GM19035 (cell line): Measurements from ENCODE around the gene DEUP1.
"Not testable (repeated sequence)": the region's sequence is repeated elsewhere in the genome, so short reads cannot be mapped to it uniquely, and the experiment has no call there.

Experiments
- ATAC-seq: cut with Tn5 transposase; IDR thresholded peaks from one replicate; pipeline ENCODE4 v1.9.1; 2021; ENCODE audit not compliant: unreplicated experiment

Gene DEUP1

GRCh38 chr11:93359396-93359795 lies 28.9 kb downstream of the DEUP1 start:
- ATAC-seq, result no peak

- no peak for ATAC-seq
Observed at GRCh38 chr11:93361435-93361834, 30.9 kb downstream of the DEUP1 start.

DNA sequence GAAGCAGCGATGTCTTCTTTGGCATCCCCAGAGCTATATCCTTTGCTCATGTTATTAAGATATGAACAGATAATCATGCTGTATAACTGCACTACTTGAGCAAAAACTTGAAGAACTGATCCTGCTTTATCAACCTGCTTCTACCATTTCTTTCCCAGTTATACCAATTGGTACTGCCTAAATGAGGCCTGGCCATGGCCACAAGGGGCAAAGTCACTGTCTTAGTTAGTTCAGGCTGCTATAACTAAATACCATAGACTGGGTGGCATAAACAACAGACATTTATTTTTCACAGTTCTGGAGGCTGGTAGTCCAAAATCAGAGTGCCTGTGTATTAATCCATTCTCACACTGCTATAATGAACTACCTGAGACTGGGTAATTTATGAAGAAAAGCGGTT lies 37.5 kb downstream of the DEUP1 start:
- ATAC-seq, result no peak

DNA sequence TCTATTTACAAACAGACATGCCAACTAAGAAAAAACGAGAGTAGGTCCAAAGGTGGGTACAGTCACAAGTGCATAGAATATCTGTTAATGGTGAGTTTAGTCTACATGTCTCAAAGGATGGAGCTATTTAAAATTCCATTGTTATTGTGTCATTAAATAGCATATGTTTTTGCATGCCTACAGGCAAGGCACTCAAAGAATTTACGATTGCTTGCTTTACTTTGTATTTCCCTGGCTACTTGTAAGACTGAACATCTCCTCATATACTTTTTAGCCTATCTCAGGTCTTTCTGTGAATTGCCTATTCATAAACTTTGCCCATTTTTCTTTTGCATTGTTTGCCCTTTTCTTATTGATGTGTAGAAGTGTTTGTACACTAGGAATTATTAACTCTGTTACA lies 39.7 kb downstream of the DEUP1 start:
- ATAC-seq, result no peak

GRCh38 chr11:93389737-93390136 lies 59.2 kb downstream of the DEUP1 start:
- ATAC-seq, result no peak

- ATAC-seq, result no peak
Observed at GRCh38 chr11:93392867-93393266, 62.3 kb downstream of the DEUP1 start.

DNA sequence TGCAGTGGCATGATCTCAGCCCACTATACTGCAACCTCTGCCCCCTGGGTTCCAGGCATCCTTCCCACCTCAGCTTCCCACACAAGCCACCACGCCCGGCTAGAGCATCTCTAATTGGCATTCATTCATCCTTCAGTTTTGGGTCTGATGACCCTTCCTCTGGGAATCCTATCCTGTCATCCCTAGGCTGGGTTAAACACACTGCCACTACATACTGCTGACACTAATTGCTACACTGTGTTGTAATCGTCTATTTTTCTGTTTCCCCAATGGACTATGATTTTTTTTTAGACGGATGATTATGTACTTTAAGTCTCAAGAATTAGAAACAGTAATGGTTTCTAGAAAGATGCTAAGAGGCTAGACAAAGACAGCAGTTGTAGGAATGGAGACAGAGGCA lies 62.8 kb downstream of the DEUP1 start:
- ATAC-seq, result no peak

GRCh38 chr11:93394488-93394887 lies 63.9 kb downstream of the DEUP1 start:
- no peak for ATAC-seq

DNA sequence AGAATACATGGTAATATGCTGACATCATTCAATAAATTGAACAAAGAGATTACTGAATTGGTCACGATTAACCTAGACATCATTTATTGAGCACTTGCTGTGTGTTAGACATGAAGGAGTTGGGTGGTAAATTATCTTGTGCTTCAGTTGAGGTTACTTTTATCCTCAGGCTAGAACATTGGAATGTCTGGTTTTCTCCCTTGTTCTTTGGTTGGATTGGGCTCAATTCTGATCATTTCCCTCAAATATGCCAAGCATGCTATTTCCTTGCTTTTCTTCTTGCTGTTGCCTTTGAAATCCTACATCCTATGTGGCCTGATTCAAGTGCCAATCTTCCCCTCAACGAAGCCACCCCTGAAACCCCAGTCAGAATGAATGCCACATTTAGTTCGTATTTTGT lies 65.8 kb downstream of the DEUP1 start:
- no peak for ATAC-seq

GRCh38 chr11:93403930-93404329 lies 73.4 kb downstream of the DEUP1 start:
- no peak for ATAC-seq

DNA sequence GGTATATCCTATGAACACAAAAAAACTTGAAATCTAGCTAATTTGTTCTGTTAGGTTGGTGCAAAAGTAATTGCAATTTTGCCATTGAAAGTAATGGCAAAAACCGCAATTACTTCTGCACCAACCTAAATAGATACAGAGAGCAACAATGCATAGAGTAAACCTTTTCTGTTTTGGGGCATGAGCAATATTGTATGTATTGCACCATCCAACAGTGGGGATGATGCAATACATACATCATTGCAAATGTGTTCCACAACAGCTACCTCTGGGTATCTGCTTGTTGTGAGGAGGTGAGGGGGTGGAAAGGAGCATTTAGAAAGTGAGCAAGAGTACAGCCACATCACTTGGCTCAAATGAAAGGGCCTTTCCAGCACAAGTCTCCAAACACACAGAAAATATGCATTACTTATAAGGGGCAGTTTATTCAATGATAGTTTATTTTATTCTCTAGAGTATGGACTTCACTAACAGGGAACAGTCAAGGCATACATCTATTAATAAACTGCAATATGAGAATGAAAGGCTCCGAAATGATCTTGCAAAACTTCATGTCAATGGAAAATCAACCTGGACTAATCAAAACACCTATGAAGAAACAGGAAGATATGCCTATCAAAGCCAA lies 77.3 kb downstream of the DEUP1 start:
- ATAC-seq, result no peak

DNA sequence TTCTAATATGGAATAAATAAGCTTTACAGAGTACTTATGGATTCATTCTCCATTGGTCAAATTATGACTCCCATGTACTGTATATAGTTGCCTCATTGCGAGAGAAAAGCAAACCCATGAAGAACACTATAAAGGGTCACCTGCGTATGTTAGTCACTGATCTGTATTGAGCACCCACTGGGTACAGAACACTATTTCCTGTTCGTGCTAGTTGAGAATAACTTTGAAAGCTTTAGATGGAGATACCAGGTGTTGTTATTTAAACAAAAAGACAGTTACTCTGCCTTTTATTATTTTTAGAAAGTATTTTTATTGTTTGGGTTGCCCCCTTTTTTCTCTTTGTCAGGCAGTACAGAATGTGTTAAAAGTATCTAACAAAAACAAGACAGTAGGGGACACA lies 79.9 kb downstream of the DEUP1 start:
- ATAC-seq, result no peak

GRCh38 chr11:93411705-93412104 lies 81.2 kb downstream of the DEUP1 start:
- ATAC-seq, result no peak

- no peak for ATAC-seq
Observed at GRCh38 chr11:93432247-93432646, 101.7 kb downstream of the DEUP1 start.

- not testable (repeated sequence) for ATAC-seq
Observed at GRCh38 chr11:93443232-93443631, 112.7 kb downstream of the DEUP1 start.

DNA sequence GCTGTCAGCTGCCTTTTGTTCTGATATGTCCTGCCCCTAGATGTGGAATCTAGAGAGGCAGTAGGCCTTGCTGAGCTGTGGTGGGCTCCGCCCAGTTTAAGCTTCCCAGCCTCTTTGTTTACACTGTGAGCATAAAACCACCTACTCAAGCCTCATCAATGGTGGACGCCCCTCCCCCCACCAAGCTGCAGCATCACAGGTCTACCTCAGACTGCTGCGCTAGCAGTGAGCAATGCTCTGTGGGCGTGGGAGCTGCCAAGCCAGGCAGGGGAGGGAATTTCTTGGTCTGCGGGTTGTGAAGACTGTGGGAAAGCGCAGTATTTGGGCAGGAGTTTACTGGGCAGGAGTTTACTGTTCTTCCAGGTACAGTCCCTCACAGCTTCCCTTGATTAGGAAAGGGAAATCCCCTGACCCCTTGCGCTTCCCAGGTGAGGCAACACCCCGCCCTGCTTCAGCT lies 114.1 kb downstream of the DEUP1 start:
- no peak for ATAC-seq

DNA sequence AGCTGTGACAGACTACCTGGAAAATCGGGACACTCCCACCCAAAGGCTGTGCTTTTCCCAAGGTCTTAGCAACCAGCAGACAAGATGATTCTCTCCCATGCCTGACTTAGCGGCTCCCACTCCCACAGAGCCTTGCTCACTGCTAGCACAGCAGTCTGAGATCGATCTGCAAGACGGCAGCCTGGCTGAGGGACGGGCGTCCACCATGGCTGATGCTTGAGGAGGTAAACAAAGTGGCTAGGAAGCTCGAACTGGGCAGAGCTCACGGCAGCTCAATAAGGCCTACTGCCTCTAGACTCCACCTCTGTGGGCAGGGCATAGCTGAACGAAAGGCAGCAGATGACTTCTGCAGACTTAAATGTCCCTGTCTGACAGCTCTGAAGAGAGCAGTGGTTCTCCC lies 127.7 kb downstream of the DEUP1 start:
- no peak for ATAC-seq

- not testable (repeated sequence) for ATAC-seq
Observed at GRCh38 chr11:93463666-93464065, 133.1 kb downstream of the DEUP1 start.

GRCh38 chr11:93464927-93465540 lies 134.5 kb downstream of the DEUP1 start:
- ATAC-seq, result no peak

DNA sequence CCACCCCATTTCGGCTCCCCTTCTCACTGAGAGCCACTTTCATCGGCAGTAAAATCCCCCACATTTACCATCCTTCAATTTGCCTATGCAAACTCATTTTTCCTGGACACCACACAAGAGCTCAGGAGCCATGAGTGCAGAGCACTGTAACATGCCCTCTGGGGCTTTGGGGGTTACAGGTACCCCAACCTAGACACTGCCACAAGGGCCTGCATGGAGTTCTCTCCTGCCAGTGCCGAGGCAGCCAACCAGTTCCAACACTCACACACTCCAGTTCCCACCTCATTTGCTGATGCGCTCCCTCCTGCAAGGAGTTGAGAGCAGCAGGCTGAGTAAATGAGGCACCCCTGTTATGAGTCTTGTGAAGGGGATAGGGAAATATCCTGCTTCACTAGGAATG lies 136.5 kb downstream of the DEUP1 start:
- no peak for ATAC-seq

DNA sequence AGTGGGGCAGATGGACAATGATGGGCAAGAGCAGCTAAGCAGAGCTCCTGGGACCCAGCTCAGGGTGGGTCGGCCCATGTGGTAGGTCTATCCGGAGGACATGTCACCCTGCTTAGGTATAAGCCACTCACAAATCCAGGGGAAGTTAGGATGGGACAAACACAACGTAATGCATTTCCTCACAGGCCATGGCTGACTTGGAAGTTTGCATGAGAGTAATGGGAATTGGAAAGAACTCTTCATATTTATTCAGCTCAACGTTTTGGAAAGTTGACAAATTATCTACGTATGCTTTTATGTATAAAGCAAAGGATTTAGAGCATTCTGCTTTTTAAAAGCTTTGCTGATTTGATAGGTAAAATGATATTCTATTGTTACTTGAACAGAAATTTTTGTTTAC lies 137.7 kb downstream of the DEUP1 start:
- no peak for ATAC-seq

DNA sequence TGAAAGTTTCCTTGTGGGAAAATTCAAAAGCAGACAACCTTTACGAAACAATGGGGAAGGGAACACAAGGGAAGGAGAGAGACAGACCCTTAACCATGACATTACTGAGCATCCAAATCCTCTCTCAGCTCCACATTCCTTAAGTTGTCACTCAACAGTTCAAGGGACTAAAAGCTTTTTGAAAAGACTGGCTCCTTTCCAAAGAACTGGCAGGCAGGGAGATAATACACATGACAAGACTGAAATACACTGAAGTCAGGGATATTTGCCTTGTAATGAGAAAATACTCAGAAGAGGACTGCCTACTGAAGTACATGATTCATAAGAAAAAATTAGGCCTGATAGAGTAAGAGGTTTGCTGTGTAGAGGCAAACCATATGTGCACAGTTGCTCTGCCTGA lies 143.6 kb downstream of the DEUP1 start:
- ATAC-seq, result no peak

DNA sequence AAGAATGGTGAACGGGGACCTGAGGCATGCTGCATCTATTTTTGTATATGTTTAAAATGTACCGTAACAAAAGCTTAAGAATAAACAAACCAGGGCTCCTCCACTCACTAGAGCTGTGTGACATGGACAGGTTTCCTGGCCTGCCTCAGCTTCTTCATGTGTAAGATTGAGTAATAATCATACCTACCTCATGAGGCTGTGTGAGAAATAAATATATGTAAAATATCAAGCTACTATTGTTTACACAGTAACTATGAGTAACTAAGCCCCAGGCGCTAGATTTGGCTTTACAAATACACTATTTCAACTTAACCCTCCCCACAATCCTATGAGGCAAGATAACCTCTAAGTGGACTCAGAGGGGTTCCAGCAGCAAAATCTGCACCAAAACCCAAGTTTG lies 146.3 kb downstream of the DEUP1 start:
- no peak for ATAC-seq
